OCI-LY7 (cell line): ENCODE results near the gene PI3.

ENCODE experiments used
- CTCF ChIP-seq: fragments of 200-600 bp; sonication (generic); conservative IDR thresholded peaks from 2 replicates; pipeline ENCODE4 v1.5.1; 2014; ENCODE audit warnings: mild to moderate bottlenecking, antibody characterized with exemption, low read length, moderate library complexity, mixed read lengths
- EZH2phosphoT487 ChIP-seq: fragments of 200-600 bp; sonication (generic); IDR thresholded peaks from 2 replicates; pipeline ENCODE4 v1.6.1; 2018; ENCODE audit warnings: low read depth, borderline replicate concordance, mild to moderate bottlenecking, mixed run types, antibody characterized with exemption, low read length, moderate library complexity, mixed read lengths

DNA sequence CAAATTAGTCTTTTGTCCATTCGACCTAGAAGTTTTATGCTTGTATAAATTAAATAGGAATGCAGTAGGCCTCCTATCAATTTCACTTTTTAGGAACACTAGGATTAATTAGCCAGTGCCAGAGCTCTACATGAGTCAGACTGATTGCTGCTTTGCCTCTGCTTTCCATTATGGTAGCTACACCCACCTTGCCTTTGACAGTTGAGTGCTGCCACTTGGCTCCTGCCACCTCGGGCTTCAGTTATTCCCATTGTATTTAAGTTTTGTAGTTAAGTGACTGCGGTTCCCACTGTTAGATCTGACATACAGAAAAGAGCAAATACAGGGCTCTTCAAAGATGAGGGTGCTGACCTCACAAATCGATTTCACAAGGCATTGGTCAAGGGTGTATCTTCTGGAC is 33.9 kb upstream of the PI3 start:
- TF ChIP-seq CTCF (no peak), EZH2phosphoT487 (no peak)
